ENCODE measurements around the gene ANKRD33B.
"Not testable (repeated sequence)": the region's sequence is repeated elsewhere in the genome, so short reads cannot be mapped to it uniquely, and the experiment has no call there.

ANKRD33B gene

GRCh38 chr5:10559871-10560270 is 4.0 kb upstream of the ANKRD33B start:
- DNase-seq = no peak

- DNase-seq = no peak
Observed at GRCh38 chr5:10562201-10563109, 1.4 kb upstream of the ANKRD33B start.

DNA sequence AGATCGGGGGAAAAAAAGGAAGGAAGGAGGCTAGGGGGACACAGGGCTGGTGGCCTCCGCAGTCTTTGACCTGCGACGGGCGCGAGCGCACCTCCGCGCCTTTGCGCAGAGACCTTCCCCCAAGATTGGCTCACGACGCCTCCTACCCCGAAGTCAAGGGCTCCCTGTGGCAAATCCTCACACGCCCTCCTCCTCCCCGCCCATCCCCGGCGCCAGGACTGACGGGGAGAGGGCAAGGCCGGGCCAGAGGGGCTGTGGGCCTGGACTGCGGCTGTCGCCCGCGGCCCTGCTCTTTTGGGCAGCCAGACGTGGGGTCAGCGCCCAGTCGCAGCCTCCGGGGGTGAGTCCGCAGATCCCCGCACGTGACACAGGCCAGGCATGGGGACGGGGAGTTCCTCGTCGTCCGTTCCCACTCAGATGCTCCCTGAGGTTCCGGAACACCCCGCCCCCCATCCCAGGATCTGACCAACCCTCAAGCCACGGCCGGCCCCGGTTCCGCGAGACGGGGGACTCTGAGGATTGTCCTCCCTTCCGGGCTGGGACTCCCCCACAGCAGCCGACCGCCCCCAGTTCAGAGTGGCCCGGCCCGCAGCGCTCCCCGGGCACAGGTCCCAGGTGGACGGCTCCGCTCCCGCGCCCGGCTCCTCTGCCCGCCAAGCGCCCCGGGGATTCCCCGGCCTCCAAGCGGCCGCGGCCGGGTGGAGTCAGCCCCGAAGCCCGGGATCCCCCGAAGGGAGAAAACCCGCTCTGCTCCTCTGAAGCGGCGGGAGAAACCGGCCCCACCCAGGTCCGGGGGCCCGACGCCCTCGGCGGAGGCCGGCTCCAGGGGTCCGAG is 543 bp upstream of the ANKRD33B start:
- no peak for DNase-seq

GRCh38 chr5:10564838-10565784 is 1.2 kb downstream of the ANKRD33B start:
- DNase-seq = no peak

GRCh38 chr5:10565785-10566542 is 2.1 kb downstream of the ANKRD33B start:
- no peak for DNase-seq

GRCh38 chr5:10566543-10567068 is 2.7 kb downstream of the ANKRD33B start:
- DNase-seq = no peak

- no peak for DNase-seq
Observed at GRCh38 chr5:10567121-10567591, 3.3 kb downstream of the ANKRD33B start.

- DNase-seq = no peak
Observed at GRCh38 chr5:10567781-10568321, 4.0 kb downstream of the ANKRD33B start.

GRCh38 chr5:10570540-10570939 is 6.7 kb downstream of the ANKRD33B start:
- not testable (repeated sequence) for DNase-seq

DNA sequence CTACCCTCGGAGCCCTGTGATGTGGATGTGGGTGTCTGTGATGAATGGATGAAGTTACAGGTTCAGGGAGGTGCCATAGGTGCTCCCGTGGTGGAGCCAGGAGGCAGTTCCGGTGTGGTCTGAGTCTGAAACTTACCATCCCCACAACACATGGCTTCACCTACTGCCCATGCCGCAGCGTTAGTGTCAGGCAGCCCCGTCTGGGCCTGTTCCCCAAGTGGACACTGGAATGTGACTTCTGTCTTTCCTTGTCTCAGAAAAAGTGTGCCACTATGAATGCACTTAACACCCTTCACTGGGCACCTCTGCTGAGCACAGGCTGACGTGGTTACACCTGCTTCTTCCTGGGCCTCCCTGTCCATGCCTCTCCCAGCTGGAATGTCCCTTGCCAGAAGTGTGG is 8.6 kb downstream of the ANKRD33B start:
- DNase-seq = no peak

DNA sequence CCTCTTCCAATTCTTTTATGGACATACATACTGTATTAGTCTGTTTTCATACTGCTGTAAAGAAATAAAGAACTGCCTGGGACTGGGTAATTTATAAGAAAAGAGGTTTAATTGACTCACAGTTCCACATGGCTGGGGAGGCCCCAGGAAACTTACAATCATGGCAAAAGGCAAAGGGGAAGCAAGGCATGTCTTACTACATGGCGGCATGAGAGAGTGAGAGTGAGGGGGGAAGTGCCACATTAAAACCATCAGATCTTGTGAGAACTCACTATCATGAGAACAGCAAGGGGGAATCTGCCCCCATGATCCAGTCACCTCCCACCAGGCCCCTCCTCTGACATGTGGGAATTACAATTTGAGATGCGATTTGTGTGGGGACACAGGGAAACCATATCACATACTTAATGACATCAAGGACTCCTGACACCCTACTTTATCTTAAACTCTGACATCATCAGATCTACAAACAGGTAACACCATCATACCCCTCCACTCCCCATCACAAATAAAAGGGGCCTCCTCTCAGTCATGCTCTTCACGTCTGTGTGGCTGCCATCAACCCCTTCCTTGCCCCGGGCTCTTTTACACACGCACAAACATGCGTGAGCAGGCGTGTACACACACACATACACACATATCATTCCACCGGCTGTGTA is 9.7 kb downstream of the ANKRD33B start:
- no peak for DNase-seq

DNA sequence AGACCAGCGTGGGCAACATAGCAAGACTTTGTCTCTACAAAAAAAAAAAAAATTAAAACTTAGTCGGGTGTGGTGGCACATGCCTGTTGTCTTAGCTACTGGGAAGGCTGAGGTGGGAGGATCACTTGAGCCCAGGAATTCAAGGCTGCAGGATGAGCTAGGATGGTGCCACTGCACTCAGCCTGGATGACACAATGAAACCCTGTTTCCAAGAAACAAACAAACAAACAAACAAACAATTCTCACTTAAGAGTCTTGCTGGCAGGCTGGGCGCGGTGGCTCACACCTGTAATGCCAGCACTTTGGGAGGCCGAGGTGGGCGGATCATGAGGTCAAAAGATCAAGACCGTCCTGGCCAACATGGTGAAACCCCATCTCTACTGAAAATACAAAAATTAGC is 11.0 kb downstream of the ANKRD33B start:
- DNase-seq = not testable (repeated sequence)

DNA sequence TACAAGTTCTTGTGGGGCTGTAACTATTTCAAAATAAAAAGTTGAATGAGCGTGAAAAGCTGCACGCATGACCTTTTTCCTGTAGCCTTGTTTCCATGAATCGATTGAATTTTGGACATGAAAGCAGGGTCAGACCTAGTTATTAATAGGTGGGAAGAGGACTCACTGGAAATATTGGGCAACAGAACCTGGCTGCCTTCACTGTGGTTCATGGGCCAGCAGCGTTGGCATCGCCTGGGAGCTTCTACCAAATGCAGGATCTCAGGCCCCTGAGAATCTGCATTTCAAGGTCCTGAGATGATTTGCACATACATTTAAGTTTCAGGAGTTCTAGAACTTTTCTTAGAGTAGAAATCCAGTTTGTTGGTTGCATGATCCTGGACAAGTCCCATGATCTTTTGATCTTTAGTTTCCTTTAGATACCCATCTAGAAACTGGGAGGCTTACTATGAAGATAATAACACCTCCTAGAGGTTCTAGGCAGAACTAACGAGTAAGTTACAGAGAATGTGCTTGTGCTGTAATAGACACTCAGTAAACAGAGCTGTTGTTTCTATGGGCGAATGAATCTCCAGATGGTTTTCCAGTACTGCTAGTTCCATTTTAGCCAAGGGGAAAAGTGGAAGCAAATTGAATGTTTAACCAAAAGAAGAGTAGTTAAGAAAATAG is 12.4 kb downstream of the ANKRD33B start:
- peak; percentile 17 for DNase-seq

- DNase-seq = no peak
Observed at GRCh38 chr5:10576790-10577189, 12.9 kb downstream of the ANKRD33B start.

- no peak for DNase-seq
Observed at GRCh38 chr5:10577371-10578292, 13.8 kb downstream of the ANKRD33B start.

DNA sequence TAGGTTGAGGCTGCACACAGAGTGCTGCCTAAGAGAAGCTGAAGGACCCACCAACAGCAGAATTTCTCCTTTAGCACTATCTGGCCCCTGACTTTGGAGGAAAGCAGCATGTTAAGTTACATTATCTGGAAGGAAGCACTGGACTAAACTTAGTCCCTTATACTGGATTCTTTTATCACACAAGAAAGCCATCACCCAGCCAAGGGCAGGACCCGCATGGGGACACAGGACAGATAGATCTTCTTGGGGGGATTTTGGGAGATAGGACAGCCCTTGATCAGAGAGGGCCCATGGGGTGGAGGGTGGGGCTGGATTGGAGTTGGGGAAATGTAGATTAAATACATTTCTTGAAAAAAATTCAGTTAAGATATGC is 14.4 kb downstream of the ANKRD33B start:
- no peak for DNase-seq

DNA sequence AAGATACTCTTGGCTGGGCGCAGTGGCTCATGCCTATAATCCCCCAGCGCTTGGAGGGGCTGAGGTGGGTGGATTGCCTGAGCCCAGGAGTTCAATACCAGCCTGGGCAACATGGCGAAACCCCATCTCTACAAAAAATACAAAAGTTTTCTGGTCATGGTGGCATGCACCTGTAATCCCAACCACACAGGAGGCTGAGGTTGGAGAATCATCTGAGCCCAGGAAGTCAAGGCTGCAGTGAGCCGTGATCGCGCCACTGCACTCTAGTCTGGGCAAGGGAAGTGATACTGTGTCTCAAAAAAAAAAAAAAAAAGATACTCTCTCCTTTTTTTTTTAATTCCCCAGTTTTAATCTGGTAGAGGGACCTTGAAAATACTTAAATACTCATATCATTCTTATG is 15.0 kb downstream of the ANKRD33B start:
- no peak for DNase-seq

- no peak for DNase-seq
Observed at GRCh38 chr5:10579536-10580521, 16.0 kb downstream of the ANKRD33B start.
